Occipital lobe (tissue), 2 donors: ENCODE data around the gene MAP3K5. TPM values are rescaled to one million over a fixed set of nuclear protein-coding genes. Genes with fewer than 3 reads are reported as not detected.
A peak's percentile ranks its signal among the peaks of the same experiment; 100 is the strongest.
"Not testable (repeated sequence)": the region's sequence is repeated elsewhere in the genome, so short reads cannot be mapped to it uniquely, and the experiment has no call there.

Source experiments
- DNase-seq: peaks from one replicate; lab custom pipeline; 2025; lab: John Stamatoyannopoulos, UW
- total RNA-seq: library from RNA; depleted of rRNA; stranded (reverse); fragments of >200 nt; gene quantifications from one replicate; pipeline ENCODE4 v1.2.3, GENCODE V29; 2014

MAP3K5 gene
- total RNA-seq, 1 donor from 2014 or later, result 9.8 TPM

DNA sequence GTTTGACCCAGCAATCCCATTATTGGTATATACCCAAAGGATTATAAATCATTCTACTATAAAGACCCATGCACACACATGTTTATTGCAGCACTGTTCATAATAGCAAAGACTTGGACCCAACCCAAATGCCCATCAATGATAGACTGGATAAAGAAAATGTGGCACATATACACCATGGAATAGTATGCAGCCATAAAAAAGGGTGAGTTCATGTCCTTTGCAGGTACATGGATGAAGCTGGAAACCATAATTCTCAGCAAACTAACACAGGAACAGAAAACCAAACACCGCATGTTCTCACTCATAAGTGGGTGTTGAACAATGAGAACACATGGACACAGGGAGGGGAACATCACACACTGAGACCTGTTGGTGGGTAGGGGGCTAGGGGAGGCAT, 104.4 kb downstream of the MAP3K5 start:
- not testable (repeated sequence) for DNase-seq

DNA sequence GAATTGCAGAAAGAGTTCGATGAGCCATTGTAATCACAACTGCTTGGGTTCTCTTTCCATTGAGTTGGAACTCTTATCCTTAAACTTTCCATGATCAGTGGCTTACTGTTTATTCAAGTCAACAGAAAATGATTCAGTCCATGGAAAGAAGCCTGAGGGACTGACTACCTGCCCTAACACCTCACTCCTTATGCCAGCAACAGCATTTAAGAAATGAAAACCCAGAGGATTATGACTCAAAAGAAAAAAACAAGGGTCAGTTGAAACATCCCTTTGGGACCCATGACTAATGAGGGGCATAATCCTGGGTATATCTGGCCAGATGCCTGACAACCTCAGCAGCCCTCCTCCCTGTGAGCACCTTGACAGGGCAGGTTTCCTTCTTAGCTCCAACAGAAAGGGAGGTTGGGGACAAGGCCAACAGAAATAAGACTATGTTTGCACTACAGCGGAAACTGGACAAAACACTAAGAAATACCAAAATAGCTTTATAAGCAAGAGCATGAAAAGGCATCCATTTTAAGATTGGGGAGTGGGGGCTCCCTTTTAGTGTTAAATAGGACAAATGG, 106.7 kb downstream of the MAP3K5 start:
- no peak for DNase-seq

DNA sequence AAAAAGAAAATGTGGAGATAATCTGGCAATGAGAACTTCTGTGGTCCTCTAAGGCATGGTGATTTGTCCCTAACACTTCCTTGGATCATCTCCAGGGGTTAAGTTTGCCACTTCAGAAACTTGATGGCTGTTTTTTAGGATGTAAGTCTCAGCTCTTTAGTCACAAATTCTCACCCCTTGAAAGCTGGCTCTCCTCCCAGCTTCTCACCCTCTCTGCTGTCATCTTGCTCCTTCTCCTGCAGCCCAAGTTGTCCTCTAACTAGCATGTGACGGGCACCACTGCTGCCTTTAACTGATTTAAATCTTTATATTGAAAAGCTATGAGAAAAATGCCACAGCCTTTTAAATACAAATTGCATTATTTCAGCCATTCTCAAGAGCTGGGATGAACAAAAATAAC, 107.8 kb downstream of the MAP3K5 start:
- DNase-seq, result peak; percentile 4

DNA sequence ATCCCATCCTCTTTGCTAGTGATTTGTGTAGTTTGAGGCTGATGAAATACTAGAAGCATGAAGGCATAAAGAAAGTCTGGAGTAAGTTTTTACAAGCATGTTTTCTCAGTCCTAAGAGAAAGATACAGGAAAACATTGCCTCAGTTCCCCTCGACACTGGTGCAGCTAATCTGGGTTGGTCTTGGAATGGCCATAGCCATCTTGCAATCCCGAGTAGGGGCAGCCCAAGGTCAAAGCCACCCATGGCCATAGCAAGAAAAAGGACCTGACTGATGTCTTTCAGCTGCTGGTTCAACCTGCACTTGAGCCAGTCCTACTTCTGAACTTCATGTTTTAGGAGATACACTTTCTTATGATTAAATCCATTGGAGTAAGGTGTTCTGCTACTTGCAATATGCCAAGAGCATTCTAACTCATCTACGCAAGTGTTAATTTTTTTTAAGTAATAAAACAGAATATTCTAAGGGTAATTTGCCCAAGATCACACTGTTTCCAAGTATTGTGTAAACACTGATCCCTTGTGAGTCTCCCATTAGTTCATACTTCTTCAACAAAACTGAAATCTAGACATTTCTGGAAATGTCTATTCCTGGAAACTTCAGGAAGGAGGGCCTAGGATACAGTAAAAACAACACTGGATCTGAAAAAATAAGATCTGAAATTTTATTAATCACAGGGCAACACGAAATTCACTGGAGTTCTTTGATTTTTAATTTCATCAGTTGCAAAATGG, 108.9 kb downstream of the MAP3K5 start:
- no peak for DNase-seq

DNA sequence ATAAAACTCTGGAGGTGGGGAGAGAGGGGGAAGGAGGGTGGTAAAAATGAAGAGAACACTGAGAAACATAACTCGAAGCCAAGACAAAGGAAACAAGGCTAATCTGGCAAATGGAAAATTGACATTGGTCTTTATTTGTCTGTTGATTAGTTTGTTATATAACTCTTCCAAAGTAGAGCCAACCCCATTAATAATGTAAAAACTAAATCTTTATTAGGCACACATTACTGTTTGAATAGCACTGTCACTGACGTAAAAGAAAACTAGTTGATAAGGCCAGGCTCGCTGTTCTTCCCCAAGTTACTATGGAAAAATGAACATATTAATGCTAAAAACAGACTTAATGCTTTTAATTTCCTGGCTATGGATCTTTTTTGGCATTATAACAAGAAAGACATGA, 110.0 kb downstream of the MAP3K5 start:
- DNase-seq, result no peak

DNA sequence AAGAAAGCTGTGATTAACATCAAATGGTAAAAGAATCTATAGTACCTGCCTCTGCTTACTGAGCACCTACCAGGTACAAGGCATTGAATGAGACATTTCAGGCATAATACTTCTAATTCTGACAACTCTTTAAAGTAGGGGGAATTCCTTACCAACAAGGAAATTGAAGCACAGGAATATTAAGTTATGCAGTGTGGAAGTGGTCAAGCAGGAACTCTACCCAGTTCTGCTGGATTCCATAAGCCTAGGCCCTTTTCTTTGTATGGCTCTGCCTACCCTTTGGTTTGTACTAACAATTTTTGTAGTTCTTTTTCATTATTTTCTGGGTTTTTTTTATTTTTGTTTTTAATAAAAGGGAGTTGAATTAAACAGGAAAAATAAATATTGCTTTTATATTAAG, 114.5 kb downstream of the MAP3K5 start:
- DNase-seq, result no peak

DNA sequence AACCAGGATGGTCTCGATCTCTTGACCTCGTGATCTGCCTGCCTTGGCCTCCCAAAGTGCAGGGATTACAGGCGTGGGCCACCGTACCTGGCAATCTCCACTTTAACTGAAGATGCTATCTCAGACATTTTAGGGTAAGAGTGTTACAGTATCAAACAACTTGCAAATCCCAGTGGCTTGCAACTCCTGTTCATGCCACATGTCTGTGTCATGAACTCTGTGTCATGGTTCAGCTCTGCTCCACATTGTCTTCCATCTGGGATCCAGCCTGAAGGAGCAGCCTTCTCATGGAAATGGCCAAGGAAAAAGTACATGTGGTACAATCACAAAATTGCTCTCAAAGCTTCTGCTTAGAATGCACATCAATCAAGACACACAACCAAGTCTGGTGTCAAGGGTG, 114.9 kb downstream of the MAP3K5 start:
- no peak for DNase-seq

GRCh38 chr6:136676075-136676474, 116.2 kb downstream of the MAP3K5 start:
- no peak for DNase-seq

DNA sequence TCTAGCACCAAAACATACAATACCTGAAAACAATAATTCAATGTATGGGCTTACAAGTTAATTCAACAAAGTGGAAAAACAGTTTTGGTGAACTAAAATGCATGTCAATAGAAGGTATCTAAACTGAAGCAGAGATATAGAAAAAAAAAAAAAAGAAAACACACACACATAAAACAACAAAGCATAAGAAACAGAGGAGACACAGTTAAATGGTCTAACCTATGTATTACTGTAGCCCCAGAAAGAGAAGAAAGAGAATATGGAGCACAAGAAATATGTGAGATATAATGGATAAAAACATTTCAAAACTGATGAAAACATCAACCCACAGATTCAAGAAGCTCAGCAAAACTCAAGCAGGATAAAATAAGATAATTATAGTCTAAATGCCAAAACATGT, 118.7 kb downstream of the MAP3K5 start:
- DNase-seq, result no peak

DNA sequence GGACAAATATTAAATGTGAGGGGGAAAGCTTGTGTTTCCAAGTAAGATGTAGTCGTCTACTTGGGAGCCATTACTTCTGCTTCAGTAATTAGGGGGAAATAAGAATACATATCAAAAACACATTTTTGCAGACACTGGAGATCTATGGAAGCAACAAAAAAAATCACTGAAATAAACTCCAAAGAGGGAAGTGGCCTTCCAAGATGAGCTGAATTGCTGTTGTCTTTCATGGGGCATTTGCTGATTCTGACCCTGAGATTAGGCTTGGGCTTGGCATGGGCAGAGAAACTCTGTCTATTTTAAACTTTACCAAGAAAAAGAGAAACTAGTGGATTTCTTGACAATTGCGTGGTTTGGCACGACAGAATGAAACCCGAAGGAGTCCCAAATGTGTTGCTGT, 120.1 kb downstream of the MAP3K5 start:
- DNase-seq, result no peak

- no peak for DNase-seq
These were observed 123.0 kb downstream of the MAP3K5 start for GRCh38 chr6:136669299-136669699.

DNA sequence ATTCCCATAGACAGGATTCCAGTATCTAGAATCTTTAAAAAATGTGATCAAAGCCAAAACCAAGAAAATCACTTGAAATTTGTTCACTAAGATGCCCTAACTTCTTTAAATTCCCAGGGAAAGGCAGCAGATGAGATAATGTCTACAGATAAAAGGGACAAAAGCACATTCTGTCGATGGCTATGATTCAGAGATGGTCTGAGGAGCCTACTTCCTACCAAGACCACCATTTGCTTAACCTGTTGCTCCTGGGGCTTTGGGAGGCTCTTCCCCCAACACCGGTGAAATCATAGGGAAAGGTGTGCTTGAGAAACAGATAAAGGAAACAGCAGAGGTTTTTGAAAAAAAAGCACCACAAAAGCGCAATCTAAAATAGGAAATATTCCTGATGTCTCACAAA, 123.7 kb downstream of the MAP3K5 start:
- DNase-seq, result no peak

GRCh38 chr6:136666041-136666440, 126.2 kb downstream of the MAP3K5 start:
- no peak for DNase-seq

- no peak for DNase-seq
These were observed 129.7 kb downstream of the MAP3K5 start for GRCh38 chr6:136662347-136663237.

DNA sequence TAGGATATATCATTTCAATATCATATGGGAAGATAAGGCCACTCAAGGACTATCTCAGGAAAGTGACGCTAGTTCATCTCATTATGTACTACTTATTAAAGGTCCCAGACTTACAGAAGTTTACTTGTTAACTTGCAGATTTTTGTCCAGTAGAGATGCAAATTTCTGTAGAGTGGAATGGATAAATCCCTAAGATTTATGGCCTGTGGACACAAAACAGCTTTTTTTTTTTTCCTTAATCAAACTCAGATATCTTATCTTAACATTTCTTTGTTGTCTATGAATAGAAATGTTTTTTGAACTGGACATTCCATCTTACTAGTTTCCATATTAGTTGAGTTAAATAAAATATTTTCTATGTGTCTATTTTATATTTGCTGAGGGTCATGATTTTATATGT, 131.6 kb downstream of the MAP3K5 start:
- DNase-seq, result no peak

GRCh38 chr6:136659991-136660499, 132.2 kb downstream of the MAP3K5 start:
- DNase-seq, result no peak

DNA sequence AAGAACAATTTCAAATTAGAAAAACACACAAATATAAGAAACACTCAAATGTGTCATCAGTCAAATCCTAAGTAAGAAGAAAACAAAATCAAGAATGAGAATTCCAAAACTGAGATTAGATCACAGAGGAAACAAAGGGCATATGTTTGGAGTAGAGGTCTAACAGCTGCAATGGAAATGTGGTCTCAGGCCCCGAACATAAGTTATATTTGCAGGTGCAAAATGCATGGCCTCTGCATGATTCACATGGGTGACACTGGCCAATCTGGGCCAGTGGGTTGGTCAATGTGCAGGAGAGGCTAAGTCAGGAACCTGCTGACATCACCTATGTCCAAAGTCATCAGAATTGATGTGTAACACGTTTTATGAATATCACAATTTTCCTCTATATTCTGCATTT, 133.6 kb downstream of the MAP3K5 start:
- no peak for DNase-seq

- DNase-seq, result no peak
These were observed 134.6 kb downstream of the MAP3K5 start for GRCh38 chr6:136657666-136658065.

DNA sequence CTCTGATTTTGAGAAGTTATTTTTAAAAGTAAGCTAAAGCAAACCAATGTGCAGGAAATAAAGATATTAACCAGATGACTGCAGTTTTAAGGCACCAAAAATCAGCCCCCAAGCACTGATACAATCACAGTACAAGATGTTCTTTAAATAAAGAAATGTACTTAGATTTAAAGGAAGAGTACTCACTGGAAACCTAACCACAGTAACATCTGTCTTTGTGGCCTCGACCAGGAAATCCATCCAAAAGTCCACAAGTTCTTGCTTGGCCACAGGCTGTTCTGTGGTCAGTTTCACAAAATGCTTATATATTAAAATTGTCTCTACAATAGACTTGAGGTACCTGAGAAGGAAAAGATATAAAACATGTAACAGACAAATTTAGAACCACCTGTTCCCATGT, 136.2 kb downstream of the MAP3K5 start:
- DNase-seq, result no peak

GRCh38 chr6:136655239-136656014, 136.8 kb downstream of the MAP3K5 start:
- no peak for DNase-seq

DNA sequence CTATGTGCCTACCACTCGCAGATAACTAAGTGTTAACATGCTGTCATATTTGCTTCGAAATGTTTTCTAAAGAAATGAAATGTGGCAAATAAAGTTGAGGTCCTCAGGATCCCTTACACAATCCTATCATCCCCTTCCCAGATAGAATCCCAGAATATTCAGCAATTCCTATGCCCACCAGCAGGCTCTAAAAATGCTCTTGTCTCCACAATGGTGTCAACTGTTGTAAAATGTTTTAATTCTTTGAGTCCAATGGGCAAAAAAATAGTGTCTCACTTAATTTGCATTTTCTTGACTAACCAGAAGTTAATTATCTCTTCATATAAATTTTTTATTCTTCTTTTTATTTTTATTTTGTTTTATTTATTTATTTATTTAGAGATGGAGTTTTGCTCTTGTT, 138.2 kb downstream of the MAP3K5 start:
- no peak for DNase-seq

- no peak for DNase-seq
These were observed 139.6 kb downstream of the MAP3K5 start for GRCh38 chr6:136652656-136653055.
